ENCODE data around the gene TECTA. TPM values are rescaled to one million over a fixed set of nuclear protein-coding genes. Genes with fewer than 3 reads are reported as not detected.

Gene TECTA
- total RNA-seq, 1 donor: 0.72 TPM

DNA sequence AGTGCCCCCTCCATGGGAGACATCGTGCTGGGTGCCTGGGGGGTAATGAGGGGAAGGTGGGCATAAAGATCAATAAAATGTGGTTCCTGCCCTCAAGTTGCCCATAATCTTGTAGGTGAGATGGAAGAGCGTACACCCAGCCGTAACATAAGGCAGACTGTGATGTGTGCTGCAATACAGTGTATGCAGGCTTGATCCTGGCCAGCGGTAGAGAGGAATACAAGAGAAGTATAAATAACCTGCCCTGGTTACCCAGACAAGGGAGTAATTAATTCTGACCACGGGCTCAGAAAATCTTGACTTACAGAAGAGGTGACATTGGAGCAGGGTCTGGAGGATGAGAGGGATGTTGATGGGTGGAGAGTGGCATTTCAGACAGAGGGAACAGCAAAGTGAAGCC, 43.7 kb downstream of the TECTA start:
- DNase-seq (ENCODE audit: insufficient read length, low spot score, missing footprints): no peak
- H3K27ac ChIP-seq (ENCODE audit: low read depth, low read length): no peak overlapping the region

DNA sequence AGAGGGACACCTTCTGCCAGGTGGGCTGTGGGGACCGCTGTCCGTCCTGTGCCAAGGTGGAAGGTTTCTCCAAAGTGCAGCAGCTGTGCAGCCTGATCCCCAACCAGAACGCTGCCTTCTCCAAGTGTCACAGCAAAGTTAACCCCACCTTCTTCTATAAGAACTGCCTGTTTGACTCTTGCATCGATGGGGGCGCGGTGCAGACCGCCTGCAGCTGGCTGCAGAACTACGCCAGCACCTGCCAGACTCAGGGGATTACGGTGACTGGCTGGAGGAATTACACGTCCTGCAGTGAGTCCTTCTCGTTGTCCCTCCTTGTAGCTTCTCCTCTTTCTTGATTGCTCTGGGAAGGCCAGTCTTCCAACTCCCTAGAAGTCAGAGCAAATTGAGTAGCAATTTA, 44.8 kb downstream of the TECTA start:
- no peaks in the 10 kb centered on the region for H3K9me3 ChIP-seq (ENCODE audit: low read depth, low read length)
- no peaks in the 10 kb centered on the region for H3K4me1 ChIP-seq (ENCODE audit: insufficient read depth, low read length)
- no peaks in the 10 kb centered on the region for H4K20me1 ChIP-seq (ENCODE audit: insufficient read depth, low read length)
- no peak overlapping the region for H3K4me3 ChIP-seq (ENCODE audit: insufficient read depth, low read length)
- no peak for DNase-seq (ENCODE audit: insufficient read length, low spot score, missing footprints)
- no peak overlapping the region for H2AFZ ChIP-seq (ENCODE audit: low read length)
- H3K27me3 ChIP-seq (ENCODE audit: insufficient read depth, low read length): no peaks in the 10 kb centered on the region
- TF ChIP-seq, protein P1, sequence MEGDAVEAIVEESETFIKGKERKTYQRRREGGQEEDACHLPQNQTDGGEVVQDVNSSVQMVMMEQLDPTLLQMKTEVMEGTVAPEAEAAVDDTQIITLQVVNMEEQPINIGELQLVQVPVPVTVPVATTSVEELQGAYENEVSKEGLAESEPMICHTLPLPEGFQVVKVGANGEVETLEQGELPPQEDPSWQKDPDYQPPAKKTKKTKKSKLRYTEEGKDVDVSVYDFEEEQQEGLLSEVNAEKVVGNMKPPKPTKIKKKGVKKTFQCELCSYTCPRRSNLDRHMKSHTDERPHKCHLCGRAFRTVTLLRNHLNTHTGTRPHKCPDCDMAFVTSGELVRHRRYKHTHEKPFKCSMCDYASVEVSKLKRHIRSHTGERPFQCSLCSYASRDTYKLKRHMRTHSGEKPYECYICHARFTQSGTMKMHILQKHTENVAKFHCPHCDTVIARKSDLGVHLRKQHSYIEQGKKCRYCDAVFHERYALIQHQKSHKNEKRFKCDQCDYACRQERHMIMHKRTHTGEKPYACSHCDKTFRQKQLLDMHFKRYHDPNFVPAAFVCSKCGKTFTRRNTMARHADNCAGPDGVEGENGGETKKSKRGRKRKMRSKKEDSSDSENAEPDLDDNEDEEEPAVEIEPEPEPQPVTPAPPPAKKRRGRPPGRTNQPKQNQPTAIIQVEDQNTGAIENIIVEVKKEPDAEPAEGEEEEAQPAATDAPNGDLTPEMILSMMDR (IDR thresholded peaks at IDR 0.05; ENCODE audit: extremely low read depth, low read depth, low read length): no peak
- H3K79me2 ChIP-seq (ENCODE audit: insufficient read depth, low read length): no peaks in the 10 kb centered on the region
- H3K36me3 ChIP-seq (ENCODE audit: insufficient read depth, low read length): no peaks in the 10 kb centered on the region
- H3K27ac ChIP-seq (ENCODE audit: low read depth, low read length): no peak overlapping the region
- H3K4me2 ChIP-seq (ENCODE audit: insufficient read depth, low read length): no peak overlapping the region

More for the DNA sequence above, 43.7 kb downstream of the TECTA start:
- no peaks in the 10 kb centered on the region for H3K79me2 ChIP-seq (ENCODE audit: insufficient read depth, low read length)
- TF ChIP-seq, protein P1 (IDR thresholded peaks at IDR 0.05; ENCODE audit: extremely low read depth, low read depth, low read length): no peak
- no peaks in the 10 kb centered on the region for H3K36me3 ChIP-seq (ENCODE audit: insufficient read depth, low read length)
- H3K27me3 ChIP-seq (ENCODE audit: insufficient read depth, low read length): no peaks in the 10 kb centered on the region
- H2AFZ ChIP-seq (ENCODE audit: low read length): no peak overlapping the region
- H3K4me1 ChIP-seq (ENCODE audit: insufficient read depth, low read length): no peaks in the 10 kb centered on the region
- H3K4me3 ChIP-seq (ENCODE audit: insufficient read depth, low read length): no peak overlapping the region
- no peaks in the 10 kb centered on the region for H3K9me3 ChIP-seq (ENCODE audit: low read depth, low read length)
- no peak overlapping the region for H3K4me2 ChIP-seq (ENCODE audit: insufficient read depth, low read length)
- no peaks in the 10 kb centered on the region for H4K20me1 ChIP-seq (ENCODE audit: insufficient read depth, low read length)

DNA sequence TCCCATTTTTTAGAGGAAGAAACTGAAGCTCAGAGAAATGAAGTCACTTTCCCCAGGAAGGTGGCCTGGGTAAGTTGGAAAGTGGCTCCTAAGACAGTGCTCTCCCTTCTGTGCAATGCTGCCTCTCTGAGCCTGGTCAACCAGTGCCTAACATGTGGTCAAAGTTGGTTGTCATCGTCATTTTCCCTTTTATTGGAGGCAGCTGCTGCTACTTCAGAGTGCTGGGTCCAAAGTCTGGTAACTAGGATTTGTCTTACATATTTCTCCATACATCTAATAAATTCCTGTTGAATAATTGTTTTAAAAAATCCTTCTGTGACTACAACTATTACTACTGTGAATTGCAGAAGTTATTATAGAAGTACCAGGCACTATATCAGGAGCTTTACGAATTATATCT, 48.1 kb downstream of the TECTA start:
- DNase-seq (ENCODE audit: insufficient read length, low spot score, missing footprints): no peak
- Histone ChIP-seq H3K9me3 (ENCODE audit: low read depth, low read length) (no peaks in the 10 kb centered on the region), H3K79me2 (ENCODE audit: insufficient read depth, low read length) (no peaks in the 10 kb centered on the region), H2AFZ (ENCODE audit: low read length) (no peak overlapping the region), H3K4me1 (ENCODE audit: insufficient read depth, low read length) (no peaks in the 10 kb centered on the region), H3K4me3 (ENCODE audit: insufficient read depth, low read length) (no peak overlapping the region), H3K36me3 (ENCODE audit: insufficient read depth, low read length) (no peaks in the 10 kb centered on the region), H3K27ac (ENCODE audit: low read depth, low read length) (no peak overlapping the region), H4K20me1 (ENCODE audit: insufficient read depth, low read length) (no peaks in the 10 kb centered on the region), H3K4me2 (ENCODE audit: insufficient read depth, low read length) (no peak overlapping the region), H3K27me3 (ENCODE audit: insufficient read depth, low read length) (no peaks in the 10 kb centered on the region)
- TF ChIP-seq, protein P1 (IDR thresholded peaks at IDR 0.05; ENCODE audit: extremely low read depth, low read depth, low read length): no peak

GRCh38 chr11:121151207-121151688, 50.2 kb downstream of the TECTA start:
- H3K79me2 ChIP-seq (ENCODE audit: insufficient read depth, low read length): no peaks in the 10 kb centered on the region
- no peak for DNase-seq (ENCODE audit: insufficient read length, low spot score, missing footprints)
- no peaks in the 10 kb centered on the region for H3K9me3 ChIP-seq (ENCODE audit: low read depth, low read length)
- H2AFZ ChIP-seq (ENCODE audit: low read length): no peak overlapping the region
- no peaks in the 10 kb centered on the region for H3K4me1 ChIP-seq (ENCODE audit: insufficient read depth, low read length)
- no peak overlapping the region for H3K27ac ChIP-seq (ENCODE audit: low read depth, low read length)
- no peak overlapping the region for H3K4me2 ChIP-seq (ENCODE audit: insufficient read depth, low read length)
- H3K4me3 ChIP-seq (ENCODE audit: insufficient read depth, low read length): no peak overlapping the region
- no peaks in the 10 kb centered on the region for H3K27me3 ChIP-seq (ENCODE audit: insufficient read depth, low read length)
- TF ChIP-seq, protein P1 (IDR thresholded peaks at IDR 0.05; ENCODE audit: extremely low read depth, low read depth, low read length): no peak
- H4K20me1 ChIP-seq (ENCODE audit: insufficient read depth, low read length): no peaks in the 10 kb centered on the region
- no peaks in the 10 kb centered on the region for H3K36me3 ChIP-seq (ENCODE audit: insufficient read depth, low read length)

All from osteoblast (primary cell).